HG02623 (cell line): ENCODE data around the gene CITED1.

ENCODE experiments used
- ATAC-seq: cut with Tn5 transposase; IDR thresholded peaks from one replicate; pipeline ENCODE4 v1.9.1; 2021; ENCODE audit warnings: moderate library complexity; ENCODE audit not compliant: unreplicated experiment

Gene CITED1

DNA sequence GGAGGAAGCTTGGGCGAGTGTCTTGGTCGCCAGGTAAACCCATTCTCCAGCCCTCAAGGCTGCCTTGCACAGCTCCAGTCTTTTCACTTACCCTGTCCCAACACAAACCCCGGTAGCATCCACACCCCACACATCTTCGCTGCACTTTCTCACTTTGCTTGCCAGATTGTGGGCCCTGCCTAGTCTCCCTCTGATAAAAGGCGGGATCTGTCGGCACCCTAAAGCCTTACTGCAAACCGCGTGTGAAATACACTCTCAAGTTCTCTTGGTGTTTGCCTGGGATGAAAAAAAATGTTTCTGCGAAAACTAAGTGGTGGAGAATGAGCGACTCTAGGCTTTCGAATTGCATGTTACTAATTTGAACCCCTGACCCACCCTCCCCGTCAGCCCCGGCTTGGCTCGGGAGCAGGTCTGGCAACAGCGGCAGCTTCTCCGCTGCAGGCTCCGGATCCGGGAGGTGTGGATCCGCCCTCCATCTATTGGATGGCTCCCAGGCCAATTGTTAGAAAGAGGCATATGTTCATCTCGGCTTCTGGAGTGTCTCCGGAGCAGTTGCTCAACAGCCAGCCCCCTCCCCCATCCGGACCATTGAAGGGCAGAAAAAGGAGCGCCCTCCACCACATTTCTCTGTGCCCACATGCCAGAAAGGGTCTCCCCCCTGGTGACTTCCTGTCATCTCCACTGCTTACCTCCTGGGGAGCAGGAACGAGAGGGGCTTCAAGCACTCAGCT lies 3.0 kb upstream of the CITED1 start:
- peak; percentile 39 for ATAC-seq

DNA sequence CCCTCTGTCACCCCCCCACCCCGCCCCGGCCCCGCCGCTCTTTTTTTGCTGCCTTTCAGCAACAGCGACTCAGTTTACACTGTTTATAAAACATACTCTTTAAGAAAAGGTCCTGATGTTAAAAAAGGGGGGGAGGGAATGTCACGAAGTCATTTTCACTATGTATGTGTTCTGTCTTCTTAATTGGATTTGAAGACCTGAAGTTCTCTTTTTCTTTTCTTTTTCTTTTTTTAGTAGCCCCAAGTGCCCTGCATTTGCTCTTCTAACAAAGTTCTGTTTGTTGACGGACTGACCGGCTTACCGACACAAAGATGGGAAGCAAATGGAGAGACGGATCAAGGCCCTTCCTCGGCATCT lies 2.5 kb upstream of the CITED1 start:
- no peak for ATAC-seq

DNA sequence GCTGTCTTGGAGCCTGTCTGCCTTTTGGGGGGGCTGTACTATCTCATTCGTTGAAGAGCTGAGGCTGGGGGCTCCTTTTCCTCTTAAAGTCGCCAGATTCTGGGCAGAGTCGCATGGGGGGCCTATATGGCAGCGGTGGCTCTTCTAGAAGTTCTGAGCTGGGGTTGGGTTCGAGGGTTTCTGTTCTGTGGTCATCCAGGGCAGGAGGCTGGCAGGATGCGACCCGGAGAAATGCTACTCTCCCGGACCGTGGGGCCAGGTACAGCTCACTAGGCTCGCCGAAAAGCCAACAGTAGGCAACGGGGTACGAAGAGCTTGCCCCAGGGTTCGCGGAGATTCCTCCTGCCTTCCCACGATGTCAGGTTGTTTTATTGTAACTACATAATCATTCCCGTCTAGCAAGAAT lies 1.9 kb upstream of the CITED1 start:
- ATAC-seq = no peak

DNA sequence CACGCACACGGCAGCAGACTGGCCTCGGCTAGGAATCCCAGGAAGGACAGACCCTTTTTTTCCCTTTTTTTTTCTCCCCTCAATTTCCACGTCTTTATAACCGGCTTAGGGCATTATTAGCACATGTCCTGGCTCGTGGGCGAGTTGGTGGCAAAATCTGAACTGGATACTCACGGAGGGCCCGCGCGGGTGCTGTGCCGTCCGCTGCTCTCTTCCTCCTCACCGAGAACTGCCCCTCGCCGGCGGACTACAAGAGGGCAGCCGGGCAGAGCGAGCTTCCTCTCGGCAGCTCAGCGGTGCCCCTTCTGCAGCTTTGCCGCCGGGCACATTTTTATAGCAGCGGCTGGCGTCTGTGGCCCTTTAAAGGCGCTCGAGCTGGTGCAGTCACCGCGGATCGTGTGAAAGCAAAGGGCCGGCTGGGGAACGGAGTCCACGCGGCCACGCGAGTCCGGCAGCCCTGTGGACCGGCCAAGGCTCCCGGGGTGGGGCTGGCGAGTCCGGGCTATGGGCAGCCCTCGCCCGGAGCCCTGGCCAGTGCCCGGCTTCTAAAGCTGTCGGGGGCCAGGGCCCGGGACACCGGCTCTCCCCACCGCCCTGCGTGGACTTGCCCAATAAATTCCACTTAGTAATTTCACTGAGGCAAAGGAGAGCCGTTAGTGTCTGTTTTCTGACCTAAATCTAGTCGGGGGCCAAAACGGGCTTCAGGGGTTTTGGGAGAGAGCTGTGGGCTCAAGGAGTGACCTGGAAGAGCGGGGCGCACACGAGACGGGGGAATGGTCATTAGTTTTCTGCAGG lies 1.3 kb upstream of the CITED1 start:
- ATAC-seq = peak; percentile 76

DNA sequence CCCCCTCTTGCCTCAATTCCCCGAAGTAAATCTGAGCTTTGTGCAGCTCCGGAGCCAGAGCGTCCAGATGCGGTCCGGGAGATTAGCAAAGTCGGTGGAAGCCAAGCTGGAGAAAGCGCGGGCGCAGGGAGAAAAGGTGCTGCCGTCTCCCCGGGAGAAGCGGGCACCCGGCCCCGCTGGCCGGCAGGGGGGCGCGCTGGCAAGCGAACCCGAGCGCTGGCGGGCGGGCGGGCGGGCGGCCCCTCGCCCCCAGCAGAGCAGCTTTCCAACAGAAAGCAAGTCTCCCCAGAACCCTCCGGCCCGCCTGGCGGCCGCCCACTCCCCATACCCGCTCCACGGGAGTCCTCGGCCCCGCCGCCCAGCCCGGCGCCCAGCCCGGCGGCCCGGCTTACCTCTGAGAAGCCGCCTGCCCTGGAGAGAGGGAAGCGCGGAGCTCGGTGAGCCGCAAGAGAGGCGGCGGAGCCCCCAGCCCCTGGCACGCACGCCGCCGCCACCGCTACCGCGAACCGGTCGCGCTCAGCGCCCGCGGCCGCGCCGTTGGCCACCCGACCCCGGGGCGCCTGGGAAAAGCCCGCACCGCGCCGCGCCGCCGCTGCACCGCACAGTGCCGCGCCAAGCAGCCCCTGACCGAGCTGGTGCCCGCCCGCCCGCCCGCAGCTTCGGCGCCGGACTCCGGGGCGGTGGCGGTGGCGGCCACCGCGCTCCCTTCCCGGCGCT lies 529 bp upstream of the CITED1 start:
- ATAC-seq = peak; percentile 20

DNA sequence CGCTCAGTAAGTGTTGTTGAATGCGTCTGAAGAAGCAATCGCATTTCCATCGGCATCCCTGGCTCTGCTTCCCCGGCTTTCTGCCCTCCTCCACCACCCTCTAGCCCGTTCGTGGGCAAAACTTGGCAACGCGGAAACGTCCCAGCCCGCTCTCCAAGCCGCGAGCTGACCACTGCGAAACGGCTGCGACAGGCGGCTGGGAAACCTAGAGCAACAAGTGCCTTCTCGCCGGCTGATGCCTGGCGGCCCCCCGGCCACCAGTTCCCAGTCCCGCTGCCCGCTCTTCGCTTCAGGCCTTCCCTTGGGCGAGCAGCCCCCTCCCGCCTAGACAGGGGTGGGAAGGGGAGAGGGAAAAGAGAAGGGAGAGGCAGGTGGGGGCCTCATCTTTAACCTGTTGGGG lies 837 bp downstream of the CITED1 start:
- no peak for ATAC-seq

DNA sequence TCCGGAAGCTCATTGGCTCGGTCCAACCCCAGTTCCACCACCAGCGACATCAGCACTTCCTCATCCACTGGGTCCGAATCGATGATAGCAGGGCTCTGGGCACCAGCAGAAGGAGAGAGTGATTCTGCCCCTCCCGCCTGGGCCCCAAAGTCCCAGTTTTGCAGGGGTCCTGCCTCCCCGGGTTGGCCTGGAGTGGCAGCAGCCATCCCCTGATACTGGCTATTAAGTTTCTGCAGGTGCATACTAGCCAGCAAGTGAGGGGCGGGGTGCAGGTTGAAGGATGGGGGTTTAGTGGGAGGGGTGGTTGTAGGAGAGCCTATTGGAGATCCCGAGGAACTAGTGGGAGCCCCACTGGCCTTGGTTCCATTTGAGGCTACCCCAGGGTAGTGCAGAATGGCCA lies 3.9 kb downstream of the CITED1 start:
- no peak for ATAC-seq

DNA sequence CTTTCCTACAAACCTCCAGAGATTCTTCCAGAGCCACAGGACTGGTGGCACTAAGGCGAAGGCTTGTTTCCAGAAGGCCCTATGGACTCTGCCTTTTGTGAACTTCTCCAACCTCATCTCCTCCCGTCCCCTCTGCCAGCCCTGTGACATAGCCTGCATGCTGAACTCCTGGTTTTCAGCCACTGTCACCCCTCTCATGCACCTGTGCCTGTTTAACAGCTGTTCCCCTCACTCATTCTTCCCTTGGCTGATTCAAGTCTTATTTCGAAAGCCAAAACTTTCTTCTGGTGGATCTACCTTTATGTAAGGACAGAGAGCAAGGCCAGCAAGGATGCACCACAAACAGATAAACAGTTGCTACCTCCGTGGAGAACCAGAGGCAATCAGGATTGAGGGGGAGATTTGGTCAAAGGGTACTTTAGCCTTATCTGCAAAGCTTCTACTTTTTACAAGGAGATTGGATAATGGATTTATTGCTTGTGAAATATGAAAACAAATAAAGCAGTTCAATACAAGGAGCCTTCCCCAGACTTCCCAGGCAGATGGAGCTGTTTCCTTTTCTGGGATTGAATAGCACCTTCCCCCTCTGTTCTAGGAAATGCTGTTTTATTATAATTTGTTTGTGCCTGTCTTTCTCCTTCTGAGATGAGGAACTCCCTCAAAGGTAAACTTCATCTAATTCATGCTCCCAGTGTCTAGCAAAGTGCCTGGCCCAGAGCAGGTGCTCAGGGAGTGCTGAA lies 5.7 kb downstream of the CITED1 start:
- no peak for ATAC-seq

DNA sequence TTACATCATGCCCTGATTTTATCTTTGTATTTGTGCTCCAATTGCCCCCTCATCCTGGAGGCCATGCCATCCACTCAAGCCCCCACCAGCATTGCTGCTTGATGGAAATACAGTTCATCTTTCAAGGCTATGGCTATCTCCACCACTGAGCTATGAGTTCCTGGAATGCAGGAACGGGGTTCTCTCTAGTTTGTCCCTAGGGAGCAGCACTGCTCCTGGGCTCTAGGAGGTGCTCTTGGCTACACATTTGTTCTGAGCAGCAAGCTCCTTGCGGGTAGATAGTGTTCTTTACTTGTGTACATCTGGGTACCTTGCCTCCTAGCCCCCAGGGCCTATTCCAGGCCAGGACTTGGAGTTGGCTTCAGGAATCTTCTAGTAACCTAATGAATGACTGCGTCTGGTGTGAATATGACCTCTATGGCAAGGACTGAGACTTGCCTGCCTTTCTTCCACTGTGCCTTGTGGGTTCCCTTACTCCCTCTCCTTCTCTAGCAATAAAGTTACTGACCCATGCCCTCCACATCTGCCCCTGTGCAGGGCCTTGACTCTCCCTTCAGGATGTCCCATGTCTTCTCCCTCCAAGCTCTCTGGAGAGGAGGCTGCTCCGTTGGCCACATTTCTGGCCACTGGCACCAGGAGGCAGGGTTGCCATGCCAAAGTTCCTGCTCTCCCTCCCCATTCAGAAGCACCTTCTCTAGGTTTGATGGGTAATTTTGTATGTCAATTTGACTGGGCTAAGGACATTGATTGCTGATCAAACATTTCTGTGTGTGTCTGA lies 7.6 kb downstream of the CITED1 start:
- no peak for ATAC-seq

DNA sequence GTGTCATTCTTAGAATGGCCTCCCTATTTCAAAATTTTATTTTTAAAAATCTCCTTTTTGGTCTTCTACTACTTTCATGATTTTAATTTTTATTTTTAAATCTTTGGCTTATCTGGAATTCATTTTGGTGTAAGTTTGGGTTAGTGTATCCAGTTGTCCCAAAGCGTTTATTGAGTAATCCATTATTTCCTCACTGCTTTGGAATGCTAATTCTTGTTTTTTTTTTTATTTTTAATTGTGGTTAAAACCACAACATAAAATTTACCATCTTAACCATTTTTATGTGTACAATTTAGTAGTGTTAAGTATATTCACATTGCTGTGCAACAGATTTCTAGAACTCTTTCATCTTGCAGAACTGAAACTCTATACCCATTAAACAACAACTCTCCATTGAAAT lies 8.7 kb downstream of the CITED1 start:
- ATAC-seq = no peak

DNA sequence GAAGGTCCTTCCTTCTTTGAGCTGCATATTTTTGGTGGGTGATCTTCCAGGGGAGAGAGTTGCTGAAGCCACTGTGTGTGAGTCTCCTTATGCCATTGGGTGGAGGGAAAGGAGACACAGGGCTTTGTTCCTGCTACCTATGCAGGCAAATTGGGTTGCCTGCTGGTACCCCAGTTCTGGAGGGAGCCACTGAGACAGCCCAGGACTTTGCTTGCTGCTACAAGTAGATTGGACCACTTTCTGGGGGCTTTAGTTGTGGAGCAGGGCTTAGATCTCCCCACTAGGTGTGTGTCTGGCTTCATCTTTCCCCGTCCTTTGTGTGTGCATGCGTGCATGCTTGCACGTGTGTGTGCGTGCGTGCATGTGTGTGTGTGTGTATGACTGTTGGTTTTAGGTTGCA lies 10.0 kb downstream of the CITED1 start:
- ATAC-seq = no peak

DNA sequence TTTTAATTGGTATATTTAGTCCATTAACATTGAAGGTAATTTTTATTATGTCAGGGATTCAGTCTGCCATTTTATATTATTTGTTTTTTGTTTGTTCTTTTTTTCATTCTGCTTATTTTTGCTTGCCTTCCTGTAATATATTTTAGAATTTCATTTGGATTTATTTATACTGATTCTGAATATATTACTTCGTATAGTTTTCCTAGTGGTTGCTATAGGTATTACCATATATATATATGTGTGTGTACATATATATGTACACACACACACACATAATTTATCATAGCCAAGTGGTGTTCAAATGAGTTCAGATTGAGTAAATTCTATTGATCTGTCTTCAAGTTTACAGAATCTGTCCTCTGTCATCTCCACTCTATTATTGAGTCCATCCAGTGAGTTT lies 11.2 kb downstream of the CITED1 start:
- no peak for ATAC-seq

DNA sequence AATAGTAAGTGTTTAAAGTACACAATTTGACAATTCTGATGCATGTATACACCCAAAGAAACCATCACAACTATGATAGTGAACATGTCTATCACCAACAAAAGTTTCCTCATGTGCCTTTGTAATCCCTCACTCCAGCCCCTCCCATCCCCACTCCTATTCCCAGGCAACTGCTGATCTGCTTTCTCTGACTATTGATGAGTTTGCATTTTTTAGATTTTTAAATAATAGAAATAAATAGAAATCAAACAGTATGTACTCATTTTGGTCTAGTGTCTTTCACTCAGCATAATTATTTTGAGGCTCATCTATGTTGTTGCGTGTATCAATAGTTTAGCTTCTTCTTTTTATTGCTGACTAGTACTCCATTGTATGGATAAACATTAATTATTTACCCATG lies 23.4 kb downstream of the CITED1 start:
- ATAC-seq = no peak

DNA sequence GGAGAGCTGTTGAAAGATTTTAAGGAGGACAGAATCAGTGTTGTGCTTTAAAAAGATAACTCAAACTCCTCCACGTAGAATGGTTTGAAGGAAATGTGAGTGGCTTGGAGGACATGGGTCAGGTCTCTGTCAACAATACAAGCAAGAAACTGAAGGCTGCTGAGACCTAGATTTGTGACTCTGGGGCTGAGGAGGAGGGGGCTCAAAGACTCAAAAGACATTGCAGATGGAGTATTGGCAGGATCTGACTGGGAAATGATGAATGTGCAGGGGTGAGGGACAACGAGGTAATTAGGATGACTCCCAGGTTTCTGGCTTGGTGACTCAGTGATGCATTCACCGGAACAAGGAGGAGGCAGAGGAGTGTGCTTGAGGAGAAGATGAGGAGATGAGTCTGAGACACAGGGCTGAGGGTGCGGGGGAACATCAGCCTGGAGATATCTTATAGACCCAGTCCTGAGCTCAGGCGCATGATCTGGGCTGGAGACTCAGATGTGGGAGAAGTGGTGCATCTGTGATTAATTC lies 25.3 kb downstream of the CITED1 start:
- ATAC-seq = no peak

DNA sequence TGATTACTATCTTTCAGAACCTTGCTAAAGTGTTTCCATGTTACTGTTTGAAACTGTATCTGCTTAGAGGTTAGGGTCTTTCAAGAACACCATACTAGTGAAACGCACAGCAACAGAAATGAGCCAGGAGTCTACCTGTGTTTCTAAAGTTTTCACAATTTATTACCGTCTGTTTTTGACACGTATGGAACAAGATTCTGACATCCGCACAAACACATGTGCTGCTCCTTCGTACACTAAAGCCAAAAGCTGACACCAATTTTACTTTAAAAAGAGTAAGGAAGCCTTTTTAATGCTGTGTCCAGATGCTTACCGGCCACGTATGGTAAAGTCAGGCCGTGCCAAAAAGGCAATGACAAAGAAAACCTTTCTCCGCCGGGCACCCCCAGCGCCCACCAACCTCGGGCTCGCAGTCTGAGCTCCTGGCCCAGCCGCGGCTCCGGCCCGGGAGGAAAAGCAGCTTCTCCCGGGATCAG lies 29.2 kb downstream of the CITED1 start:
- no peak for ATAC-seq

DNA sequence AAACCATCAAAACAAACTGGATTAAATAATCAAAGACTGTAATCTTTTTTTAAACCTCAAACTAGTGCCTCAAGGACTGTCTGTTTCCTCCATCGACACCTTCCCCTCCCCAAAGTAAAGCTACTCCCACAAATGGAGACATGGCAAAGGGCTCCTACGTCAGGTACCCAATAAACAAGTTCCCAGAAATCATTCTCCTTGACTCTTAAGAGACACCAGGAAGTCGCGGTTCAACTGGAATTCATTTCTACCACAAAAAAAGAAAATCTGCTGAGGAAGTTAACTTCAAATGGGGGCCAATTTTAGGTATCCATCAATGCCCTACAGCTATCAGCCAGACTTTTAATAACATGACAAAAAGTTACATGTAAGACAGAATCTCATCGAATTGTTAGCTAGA lies 31.2 kb downstream of the CITED1 start:
- no peak for ATAC-seq

DNA sequence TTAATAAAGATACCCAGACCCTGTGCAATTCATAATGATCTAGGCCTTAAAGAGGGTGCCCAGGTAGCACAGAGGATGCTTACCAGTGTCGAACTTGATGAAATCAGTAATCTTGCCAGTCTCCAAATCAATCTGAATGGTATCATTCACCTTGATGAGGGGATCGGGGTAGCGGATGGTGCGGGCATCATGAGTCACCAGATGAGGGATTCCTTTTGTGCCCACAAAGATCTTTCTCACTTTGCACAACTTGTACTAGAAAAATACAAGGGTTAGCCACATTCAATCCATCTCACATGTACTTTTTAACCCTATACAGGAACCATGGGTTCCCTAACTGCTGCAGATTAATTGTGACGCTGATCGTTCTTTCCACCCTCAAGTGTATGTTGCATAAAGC lies 32.0 kb downstream of the CITED1 start:
- no peak for ATAC-seq

DNA sequence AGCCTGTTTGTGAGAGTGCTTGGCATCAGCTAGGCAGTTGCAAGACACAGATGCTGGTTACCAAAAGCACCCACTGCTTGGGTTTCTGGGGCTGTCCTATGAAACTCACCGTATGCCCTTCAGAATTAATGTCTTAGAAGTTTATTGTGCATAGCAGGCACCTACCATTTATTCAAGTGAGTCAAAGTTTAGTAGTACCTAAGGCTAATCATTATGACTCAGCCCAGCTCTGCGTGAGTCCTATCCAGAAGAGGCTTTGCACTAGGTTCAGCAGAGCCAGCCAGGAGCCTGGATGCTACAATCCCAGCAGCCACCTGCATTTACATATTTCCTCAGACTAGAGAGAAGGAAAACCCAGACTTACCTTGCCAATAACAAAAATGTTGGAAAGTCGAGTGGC lies 32.8 kb downstream of the CITED1 start:
- no peak for ATAC-seq

DNA sequence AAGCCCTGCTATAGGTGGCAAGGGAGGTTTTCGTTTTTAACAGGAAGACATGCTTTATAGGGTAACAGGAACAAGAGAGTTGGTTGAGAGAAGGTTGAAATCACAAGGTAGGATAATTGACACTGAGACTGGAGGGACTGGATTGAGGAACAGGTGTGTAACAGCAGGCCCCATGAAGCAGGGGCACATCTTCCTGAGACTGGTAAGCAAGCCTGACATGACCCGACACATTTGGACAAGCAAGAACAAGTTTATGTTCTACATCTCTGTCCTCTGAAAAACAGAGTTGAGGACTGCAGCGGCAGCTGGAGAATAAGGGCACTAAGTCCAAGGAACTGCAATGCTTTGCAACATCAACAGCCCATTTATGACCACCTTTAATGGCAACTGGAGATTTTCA lies 33.9 kb downstream of the CITED1 start:
- no peak for ATAC-seq

DNA sequence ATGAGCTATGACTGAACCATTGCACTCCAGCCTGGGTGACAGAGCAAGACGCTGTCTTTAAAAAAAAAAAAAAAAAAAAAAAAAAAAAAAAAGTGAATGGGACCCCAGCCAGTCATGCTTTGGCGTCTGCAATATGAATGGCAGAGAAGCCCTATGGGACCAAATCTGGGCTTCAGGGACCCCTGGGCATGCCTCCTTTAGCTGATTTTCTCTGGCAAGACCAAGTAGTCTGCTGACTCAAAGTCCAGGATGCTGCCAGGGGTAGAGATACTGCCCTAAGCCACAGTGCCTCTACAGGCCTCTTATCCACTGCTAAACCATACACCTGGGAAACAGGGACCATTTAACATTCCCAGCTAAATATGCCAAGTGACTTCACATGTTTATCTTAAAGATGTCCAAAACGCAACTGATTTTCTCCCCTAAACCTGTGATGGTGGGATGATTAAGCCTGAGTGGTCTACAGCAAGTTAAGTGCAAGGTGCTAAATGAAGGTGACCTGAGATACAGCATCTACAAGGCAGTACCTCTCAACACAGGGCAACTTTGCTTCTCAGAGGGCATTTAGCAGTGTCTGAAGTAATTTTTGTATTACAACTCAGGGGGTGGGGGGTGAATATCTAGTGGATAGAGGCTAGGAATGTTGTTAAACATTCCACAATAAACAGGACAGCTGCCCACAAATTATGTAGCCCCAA lies 34.5 kb downstream of the CITED1 start:
- no peak for ATAC-seq
